BE2C (cell line): Measurements from ENCODE around the gene FAM171A2.
"Not testable (repeated sequence)": the region's sequence is repeated elsewhere in the genome, so short reads cannot be mapped to it uniquely, and the experiment has no call there.

Experiments used
- DNase-seq: peaks from one replicate; pipeline ENCODE4 v3.0.0-alpha.2; 2020
- H3K27me3 ChIP-seq: fragments of 250-450 bp; sonication (Bioruptor Pico); 2 replicates; pipeline ENCODE4 v1.5.1; 2020; ENCODE audit warnings: mild to moderate bottlenecking
- H3K36me3 ChIP-seq: fragments of 250-450 bp; sonication (Bioruptor Pico); 2 replicates; pipeline ENCODE4 v1.5.1; 2020; ENCODE audit warnings: mild to moderate bottlenecking
- H3K4me1 ChIP-seq: fragments of 250-450 bp; sonication (Bioruptor Pico); 2 replicates; pipeline ENCODE4 v1.5.1; 2020
- H3K4me3 ChIP-seq: 2 replicates; pipeline ENCODE4 v1.5.1; 2011; ENCODE audit warnings: low read depth, low read length
- H3K9me3 ChIP-seq: fragments of 250-450 bp; sonication (Bioruptor Pico); 2 replicates; pipeline ENCODE4 v1.5.1; 2020
- TF ChIP-seq, protein P1 (sequence below): IDR thresholded peaks from 2 replicates; pipeline ENCODE4 v1.5.1; 2012; ENCODE audit warnings: mild to moderate bottlenecking, low read depth, low read length

The FAM171A2 gene

DNA sequence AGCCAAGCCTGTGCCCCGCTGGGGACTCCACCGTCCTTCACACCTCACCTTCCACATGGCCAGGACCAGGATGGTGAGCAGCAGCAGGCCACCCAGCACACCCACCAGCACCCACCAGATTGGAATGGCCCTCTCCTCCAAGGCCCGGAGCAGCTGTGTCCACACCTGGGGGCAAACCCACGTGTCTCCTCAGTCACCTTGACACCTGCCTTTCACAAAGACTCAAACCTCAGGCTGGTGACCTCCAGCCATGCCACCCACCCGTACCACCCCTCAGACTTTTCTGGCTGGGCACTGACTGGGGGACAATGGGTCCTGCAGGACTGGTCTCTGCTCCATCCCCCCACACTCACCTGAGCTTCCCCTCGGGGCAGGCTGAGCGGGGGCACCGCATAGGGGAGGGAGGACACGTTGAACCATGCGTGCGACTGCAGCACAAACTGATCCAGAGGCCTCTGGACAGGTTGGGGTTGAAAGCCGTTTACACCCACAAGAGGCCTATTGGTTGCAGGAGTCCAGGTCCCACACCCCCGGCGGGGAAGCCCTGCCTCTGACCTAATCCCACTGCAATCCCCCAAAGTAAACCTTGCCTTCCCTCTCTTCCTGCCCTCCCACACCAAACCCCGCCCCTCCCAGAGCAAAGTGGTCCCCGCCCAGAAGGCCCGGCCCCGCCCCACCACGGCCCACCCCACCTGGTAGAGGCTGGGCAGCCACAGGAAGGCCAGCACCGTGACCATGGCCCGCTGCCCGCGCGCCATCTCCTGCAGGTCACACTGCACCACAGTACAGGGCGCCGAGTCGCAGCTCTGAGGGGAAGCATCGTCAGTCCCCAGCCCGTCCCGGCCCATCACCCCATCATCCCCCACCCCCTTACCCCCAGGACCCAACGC is 10.9 kb upstream of the FAM171A2 start:
- DNase-seq = no peak
- Histone ChIP-seq H3K4me1 (no peaks in the 10 kb centered on the region), H3K4me3 (no peak overlapping the region)

GRCh38 chr17:44372036-44372435 is 8.4 kb upstream of the FAM171A2 start:
- no peak overlapping the region for H3K4me3 ChIP-seq
- H3K9me3 ChIP-seq = no peaks in the 10 kb centered on the region
- no peaks in the 10 kb centered on the region for H3K4me1 ChIP-seq
- TF ChIP-seq, protein P1, sequence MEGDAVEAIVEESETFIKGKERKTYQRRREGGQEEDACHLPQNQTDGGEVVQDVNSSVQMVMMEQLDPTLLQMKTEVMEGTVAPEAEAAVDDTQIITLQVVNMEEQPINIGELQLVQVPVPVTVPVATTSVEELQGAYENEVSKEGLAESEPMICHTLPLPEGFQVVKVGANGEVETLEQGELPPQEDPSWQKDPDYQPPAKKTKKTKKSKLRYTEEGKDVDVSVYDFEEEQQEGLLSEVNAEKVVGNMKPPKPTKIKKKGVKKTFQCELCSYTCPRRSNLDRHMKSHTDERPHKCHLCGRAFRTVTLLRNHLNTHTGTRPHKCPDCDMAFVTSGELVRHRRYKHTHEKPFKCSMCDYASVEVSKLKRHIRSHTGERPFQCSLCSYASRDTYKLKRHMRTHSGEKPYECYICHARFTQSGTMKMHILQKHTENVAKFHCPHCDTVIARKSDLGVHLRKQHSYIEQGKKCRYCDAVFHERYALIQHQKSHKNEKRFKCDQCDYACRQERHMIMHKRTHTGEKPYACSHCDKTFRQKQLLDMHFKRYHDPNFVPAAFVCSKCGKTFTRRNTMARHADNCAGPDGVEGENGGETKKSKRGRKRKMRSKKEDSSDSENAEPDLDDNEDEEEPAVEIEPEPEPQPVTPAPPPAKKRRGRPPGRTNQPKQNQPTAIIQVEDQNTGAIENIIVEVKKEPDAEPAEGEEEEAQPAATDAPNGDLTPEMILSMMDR = no peak
- DNase-seq = no peak
- no peaks in the 10 kb centered on the region for H3K36me3 ChIP-seq
- H3K27me3 ChIP-seq = no peaks in the 10 kb centered on the region

More for the DNA sequence above, 10.9 kb upstream of the FAM171A2 start:
- no peaks in the 10 kb centered on the region for H3K27me3 ChIP-seq
- no peaks in the 10 kb centered on the region for H3K9me3 ChIP-seq
- TF ChIP-seq, protein P1 = no peak
- H3K36me3 ChIP-seq = no peaks in the 10 kb centered on the region

- not testable (repeated sequence) for H3K36me3 ChIP-seq
Observed at GRCh38 chr17:44369414-44370023, 5.9 kb upstream of the FAM171A2 start.

DNA sequence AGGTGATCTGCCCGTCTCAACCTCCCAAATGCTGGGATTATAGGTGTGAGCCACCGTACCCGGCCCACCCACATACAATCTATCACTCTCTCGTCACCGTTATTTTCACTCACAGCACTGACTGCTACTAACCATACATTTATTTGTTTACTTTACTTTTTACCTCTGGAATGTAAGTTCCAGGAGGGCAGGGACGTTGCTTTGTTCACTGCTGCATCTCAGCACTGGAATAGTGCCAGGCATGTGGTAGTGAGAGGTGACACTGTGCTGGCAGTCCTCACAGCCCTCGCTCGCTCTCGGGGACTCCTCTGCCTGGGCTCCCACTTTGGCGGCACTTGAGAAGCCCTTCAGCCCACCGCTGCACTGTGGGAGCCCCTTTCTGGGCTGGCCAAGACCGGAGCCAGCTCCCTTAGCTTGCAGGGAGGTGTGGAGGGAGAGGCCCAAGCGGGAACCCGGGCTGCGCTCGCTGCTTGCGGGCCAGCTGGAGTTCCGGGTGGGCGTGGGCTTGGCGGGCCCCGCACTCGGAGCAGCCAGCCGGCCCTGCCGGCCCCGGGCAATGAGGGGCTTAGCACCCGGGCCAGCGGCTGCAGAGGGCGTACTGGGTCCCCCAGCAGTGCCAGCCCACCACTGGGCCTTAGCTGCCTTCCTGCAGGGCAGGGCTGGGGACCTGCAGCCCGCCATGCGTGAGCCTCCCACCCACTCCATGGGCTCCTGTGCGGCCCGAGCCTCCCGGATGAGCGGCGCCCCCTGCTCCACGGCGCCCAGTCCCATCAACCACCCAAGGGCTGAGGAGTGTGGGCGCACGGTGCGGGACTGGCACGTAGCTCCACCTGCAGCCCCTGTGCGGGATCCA is 5.0 kb upstream of the FAM171A2 start:
- not testable (repeated sequence) for DNase-seq, H3K4me3 ChIP-seq, H3K27me3 ChIP-seq, H3K9me3 ChIP-seq, H3K4me1 ChIP-seq, H3K36me3 ChIP-seq

More at GRCh38 chr17:44369414-44370023, 5.9 kb upstream of the FAM171A2 start:
- not testable (repeated sequence) for DNase-seq, H3K9me3 ChIP-seq, H3K4me1 ChIP-seq, H3K27me3 ChIP-seq, H3K4me3 ChIP-seq

DNA sequence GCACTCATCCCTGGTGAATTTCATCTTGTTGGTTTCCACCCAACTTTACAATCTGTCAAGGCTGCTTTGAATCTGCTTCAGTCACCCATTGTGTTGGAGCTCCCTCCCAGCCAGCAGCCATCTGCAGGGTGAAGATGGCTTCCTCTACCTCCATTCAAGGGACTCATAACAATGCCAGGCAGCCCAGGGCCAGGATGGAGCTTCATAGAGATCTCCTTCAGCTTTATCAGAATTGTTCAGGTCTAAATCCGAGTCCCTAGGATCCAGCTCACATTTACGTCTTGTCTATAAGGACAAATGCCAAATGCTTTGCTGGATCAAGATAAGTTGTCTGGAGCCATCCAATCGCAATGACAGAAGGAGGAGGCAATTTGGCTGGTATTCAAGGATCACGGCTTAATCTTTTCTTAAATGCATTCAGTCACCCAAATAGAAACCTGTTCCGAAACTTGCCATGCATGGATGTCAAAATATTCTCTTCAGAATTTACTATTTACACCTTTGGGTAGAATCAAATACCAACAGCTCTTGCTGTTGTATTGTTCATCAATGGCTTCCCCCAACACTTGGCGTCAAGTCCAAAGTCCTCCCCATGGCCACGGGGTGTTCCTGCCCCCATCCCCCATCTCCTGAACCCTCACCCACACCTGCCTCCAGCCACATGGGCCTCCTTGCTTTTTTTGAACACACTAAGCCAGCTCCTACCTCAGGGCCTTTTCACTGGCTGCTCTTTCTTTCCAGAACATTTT is 3.8 kb upstream of the FAM171A2 start:
- DNase-seq = no peak
- H3K4me3 ChIP-seq = no peak overlapping the region

DNA sequence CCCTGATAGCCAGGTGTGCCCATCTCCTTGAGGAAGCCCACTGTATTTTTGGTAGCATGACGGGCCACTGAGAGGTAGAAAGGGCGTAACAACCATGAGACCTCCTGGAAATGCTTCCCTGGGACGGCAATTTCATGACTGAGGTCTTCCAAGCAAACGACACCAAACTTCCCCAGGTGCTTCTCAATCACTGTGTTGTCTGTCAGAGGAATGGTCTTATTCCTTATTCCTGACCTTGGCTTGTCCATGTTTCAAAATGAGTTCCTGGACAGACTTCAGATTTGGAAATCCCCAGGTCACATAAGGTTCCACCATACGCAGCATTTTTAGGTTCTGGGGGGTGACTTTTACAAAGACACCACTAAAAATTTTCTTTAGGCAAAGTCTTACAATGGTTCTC is 1.4 kb upstream of the FAM171A2 start:
- H3K9me3 ChIP-seq, H3K4me1 ChIP-seq, H3K4me3 ChIP-seq, DNase-seq, H3K36me3 ChIP-seq, H3K27me3 ChIP-seq: not testable (repeated sequence)

More for the DNA sequence above, 3.8 kb upstream of the FAM171A2 start:
- TF ChIP-seq, protein P1 = no peak
- Histone ChIP-seq H3K4me1 (peaks cover under 1% of the 10 kb centered on the region; the same call in 1 of the 2 replicates), H3K9me3 (no peaks in the 10 kb centered on the region), H3K27me3 (no peaks in the 10 kb centered on the region), H3K36me3 (no peaks in the 10 kb centered on the region)

DNA sequence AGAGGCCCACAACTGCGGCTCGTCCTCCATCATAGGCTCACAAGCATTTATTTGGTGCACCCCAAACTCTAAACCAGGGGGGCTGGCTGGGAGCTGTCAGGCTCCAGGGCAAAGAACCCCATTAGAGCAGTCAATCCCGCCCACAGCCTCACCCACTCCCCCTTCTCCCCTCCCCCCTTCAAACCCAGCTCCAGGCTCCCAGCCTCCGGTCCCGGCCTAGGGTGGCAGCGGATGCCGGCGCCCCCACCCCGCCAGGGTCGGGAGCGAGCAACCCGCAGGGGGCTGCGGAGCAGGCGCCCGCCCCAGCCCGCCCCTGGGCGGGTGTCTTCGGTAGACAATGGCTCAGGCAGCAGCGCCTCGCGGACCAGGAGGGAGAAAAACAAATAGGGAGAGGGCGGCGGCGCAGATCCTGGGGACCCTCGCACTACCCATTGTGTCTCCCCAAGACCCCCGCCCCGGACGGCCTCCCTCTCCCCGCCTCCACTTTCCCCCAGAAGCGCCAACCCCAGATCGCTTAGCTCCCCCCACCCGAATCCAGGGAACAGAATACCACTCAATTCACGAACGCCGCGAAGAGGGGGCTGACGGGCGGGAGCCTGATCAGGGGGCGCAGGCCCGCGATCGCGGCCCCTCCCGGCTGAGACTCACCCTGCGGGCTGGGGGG is 572 bp downstream of the FAM171A2 start:
- Histone ChIP-seq H3K4me1 (peaks cover 8% of the 10 kb centered on the region; the same call in 1 of the 2 replicates), H3K4me3 (peak overlapping the region; percentile 79), H3K36me3 (no peaks in the 10 kb centered on the region), H3K9me3 (no peaks in the 10 kb centered on the region), H3K27me3 (no peaks in the 10 kb centered on the region)
- TF ChIP-seq, protein P1 = no peak
- peak; percentile 49 for DNase-seq
